Left renal cortex interstitium (tissue), 4 donors: ENCODE results near the gene MTNR1A. TPM values are rescaled to one million over a fixed set of nuclear protein-coding genes. Genes with fewer than 3 reads are reported as not detected.

ENCODE experiments used
- DNase-seq, 4 donors: peaks; one replicate each; pipeline ENCODE4 v3.0.0-alpha.2; 2013; ENCODE audit warnings: low read depth in 4 of 4, low spot score in 2 of 4, missing footprints in 1 of 4
- polyA plus RNA-seq, 4 donors: library from polyadenylated mRNA; unstranded; fragments of 120-200 nt; gene quantifications; one replicate each; pipeline ENCODE4 v1.2.1, GENCODE V29; 2013; ENCODE audit not compliant: insufficient read length in 4 of 4

MTNR1A gene
- polyA plus RNA-seq, 4 donors, result 1.5 to 2.3 (median 1.9) TPM

DNA sequence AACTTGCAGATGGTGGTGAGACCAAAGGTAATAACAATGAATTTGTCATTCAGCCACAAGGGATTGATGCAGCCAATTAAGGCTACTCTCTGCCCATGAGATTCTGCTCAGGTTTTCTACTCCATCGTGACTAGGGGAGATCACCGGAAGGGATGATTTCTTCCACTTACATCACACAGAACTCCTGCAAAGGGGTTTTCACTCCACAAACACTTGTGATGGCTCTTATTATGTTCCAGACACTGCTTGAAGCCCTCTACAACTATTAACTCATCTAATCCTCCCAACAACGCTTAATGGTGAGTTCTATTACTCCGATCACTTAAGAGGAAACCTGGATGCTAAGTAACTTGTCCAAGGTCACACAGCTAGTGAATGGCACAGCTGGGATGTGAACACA, 55.9 kb downstream of the MTNR1A start:
- no peak for DNase-seq

DNA sequence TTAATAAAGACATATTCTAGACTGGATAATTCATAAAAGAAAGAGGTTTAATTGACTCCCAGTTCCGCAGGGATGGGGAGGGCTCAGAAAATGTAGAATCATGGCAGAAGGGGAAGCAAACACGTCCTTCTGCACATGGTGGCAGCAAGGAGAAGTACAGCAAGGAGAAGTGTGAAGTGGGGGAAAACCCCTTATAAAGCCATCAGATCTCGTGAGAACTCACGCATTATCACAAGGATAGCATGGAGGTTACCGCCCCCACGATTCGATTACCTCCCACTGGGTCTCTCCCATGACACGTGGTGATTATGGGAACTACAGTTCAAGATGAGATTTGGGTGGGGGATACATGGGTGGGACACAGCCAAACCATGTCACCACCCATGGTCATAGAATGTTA, 58.3 kb downstream of the MTNR1A start:
- DNase-seq, result no peak

DNA sequence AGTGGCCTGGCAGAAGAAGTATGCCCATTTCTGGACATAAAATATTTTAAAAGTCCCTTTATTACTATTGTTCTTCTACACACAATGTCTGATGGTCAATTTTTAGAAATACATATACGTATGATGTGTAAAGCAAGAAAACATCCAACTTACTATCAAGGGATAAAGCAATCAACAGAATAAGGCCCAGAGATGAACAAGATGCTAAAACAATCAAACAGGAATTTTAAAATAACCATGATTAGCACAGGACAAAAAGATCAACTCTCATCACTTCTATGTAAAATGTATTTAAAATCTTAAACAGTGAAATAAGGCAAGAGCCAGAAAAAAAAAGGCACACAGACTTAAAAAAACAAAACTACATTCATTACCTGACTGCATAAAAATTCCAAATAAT, 60.9 kb downstream of the MTNR1A start:
- DNase-seq, result no peak

DNA sequence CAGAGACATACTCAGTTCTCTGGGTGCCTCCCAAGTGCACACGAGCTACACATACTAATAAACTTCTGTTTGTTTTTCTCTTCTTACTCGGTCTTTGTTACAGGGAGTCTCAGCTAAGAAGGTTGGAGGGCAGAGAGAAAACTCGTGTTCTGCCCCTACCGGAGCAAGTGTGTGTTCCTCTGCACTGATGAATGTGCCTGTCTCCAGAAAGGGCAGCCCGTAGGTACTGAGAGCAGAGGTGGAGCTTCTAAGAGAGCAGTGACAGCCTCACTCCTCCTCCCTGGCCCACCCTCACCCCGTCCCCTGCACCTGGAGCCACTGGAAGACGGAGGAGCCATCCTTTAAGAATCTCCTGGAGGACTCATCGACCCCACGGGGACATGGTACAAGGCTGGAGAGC, 67.6 kb downstream of the MTNR1A start:
- DNase-seq, result no peak

DNA sequence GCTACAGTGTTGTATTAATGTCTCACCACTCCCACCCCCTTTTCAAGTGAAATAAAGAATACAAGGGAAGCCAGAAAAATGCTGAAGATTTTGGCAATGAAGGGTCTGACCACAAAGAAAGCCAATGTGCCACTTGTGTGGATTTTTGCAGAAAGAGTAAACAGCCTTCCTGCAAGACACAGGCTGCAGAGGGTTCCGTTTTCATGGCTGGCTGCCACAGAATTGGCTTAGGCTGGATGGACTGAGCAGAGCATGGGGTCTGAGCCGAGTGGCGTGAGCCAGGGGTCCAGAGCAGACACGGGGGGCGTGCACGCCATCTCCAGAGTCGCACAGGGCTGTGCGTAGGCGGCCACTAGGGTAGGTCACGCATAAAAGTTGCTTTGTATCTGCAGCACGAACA, 69.2 kb downstream of the MTNR1A start:
- DNase-seq, result peak in 1 of 4 donors; percentile 11

- peak in 2 of 4 donors; percentile 15 to 35 for DNase-seq
Measured at GRCh38 chr4:186485561-186486062, 69.8 kb downstream of the MTNR1A start.

- DNase-seq, result no peak
Measured at GRCh38 chr4:186485150-186485549, 70.2 kb downstream of the MTNR1A start.

DNA sequence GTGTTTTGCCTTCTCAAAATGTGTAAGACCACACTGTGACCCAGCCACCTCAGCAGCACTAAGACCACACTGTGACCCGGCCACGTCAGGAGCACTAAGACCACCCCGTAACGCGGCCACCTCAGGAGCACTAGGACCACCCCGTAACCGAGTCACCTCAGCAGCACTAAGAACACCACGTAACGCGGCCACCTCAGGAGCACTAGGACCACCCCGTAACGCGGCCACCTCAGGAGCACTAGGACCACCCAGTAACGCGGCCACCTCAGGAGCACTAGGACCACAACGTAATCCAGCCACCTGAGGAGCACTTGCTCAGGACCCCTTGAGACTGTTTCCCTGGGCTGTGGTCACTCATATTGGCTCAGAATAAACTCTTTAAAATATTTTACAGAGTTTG, 71.7 kb downstream of the MTNR1A start:
- no peak for DNase-seq

Other genes starting within 250 kb of the MTNR1A start
- 100 to 1,000 TPM; 210 to 263 (median 239) TPM for gene FAT1, start 168.3 kb upstream of the MTNR1A start, polyA plus RNA-seq